Caco-2 (cell line): ENCODE measurements around the gene E2F8. TPM values are rescaled to one million over a fixed set of nuclear protein-coding genes. Genes with fewer than 3 reads are reported as not detected.
"Not testable (repeated sequence)": the region's sequence is repeated elsewhere in the genome, so short reads cannot be mapped to it uniquely, and the experiment has no call there.

Source experiments
- BruUV-seq: library from RNA; stranded (reverse); fragments of 400-500 nt; replicated peaks from 2 replicates; lab custom pipeline; 2021; lab: Mats Ljungman, UMichigan
- CTCF ChIA-PET: fragments of 300-600 bp; sonication (Branson Sonifier 250); formaldehyde crosslinking; loops from one replicate; lab custom pipeline; 2022; ENCODE audit warnings: antibody characterized with exemption; lab: Charles Lee
- POLR2A ChIA-PET: fragments of 300-600 bp; sonication (Branson Sonifier 250); formaldehyde crosslinking; loops from one replicate; lab custom pipeline; 2022; ENCODE audit warnings: antibody characterized with exemption; lab: Charles Lee
- DNase-seq, 2 experiments: peaks; one replicate each; pipeline versions ENCODE4 v3.0.0 to v3.0.0-alpha.2; 2020 to 2022
- H3K27me3 ChIP-seq: replicated peaks from 2 replicates; pipeline ENCODE4 v1.6.0; 2011; ENCODE audit warnings: low read length; ENCODE audit not compliant: control insufficient read depth, insufficient read depth
- H3K36me3 ChIP-seq: 2 replicates; pipeline ENCODE4 v1.5.1; 2011; ENCODE audit warnings: low read length; ENCODE audit not compliant: control insufficient read depth, insufficient read depth
- H3K4me1 ChIP-seq: fragments of 250-450 bp; sonication (Bioruptor Pico); 2 replicates; pipeline ENCODE4 v1.5.1; 2020; ENCODE audit warnings: mild to moderate bottlenecking
- H3K4me3 ChIP-seq: 2 replicates; pipeline ENCODE4 v1.5.1; 2011; ENCODE audit warnings: low read depth, mild to moderate bottlenecking, control low read depth, low read length
- H3K9me3 ChIP-seq: fragments of 250-450 bp; sonication (Bioruptor Pico); 2 replicates; pipeline ENCODE4 v1.5.1; 2020; ENCODE audit warnings: mild to moderate bottlenecking, moderate library complexity
- H3K27ac Mint-ChIP-seq: one replicate; pipeline ENCODE4 v1.8.0; 2022; ENCODE audit warnings: mixed read lengths; ENCODE audit not compliant: unreplicated experiment
- H3K27me3 Mint-ChIP-seq: one replicate; pipeline ENCODE4 v1.8.0; 2022; ENCODE audit warnings: mixed read lengths; ENCODE audit not compliant: insufficient read depth, unreplicated experiment
- H3K36me3 Mint-ChIP-seq: one replicate; pipeline ENCODE4 v1.8.0; 2022; ENCODE audit warnings: mild to moderate bottlenecking, mixed read lengths; ENCODE audit not compliant: insufficient read depth, unreplicated experiment
- H3K4me1 Mint-ChIP-seq: one replicate; pipeline ENCODE4 v1.8.0; 2022; ENCODE audit warnings: low read depth, mixed read lengths; ENCODE audit not compliant: unreplicated experiment
- H3K4me3 Mint-ChIP-seq: one replicate; pipeline ENCODE4 v1.8.0; 2022; ENCODE audit warnings: mild to moderate bottlenecking, moderate library complexity, mixed read lengths; ENCODE audit not compliant: unreplicated experiment
- H3K9me3 Mint-ChIP-seq: one replicate; pipeline ENCODE4 v1.8.0; 2022; ENCODE audit warnings: mixed read lengths; ENCODE audit not compliant: unreplicated experiment
- intact Hi-C: fragments of 100-400 bp; cut with micrococcal nuclease; formaldehyde crosslinking; loops from one replicate; pipeline ENCODE4 v1.10.0; 2022; ENCODE audit not compliant: unreplicated experiment
- total RNA-seq: library from RNA; stranded (reverse); gene quantifications from 2 replicates; pipeline ENCODE4 v1.2.3, GENCODE V29; 2022
- TF ChIP-seq, protein P1 (sequence below), 2 experiments: fragments of 200-600 bp in 1 of 2; IDR thresholded peaks; 1 replicate in 1 of 2; 2 replicates in 1 of 2; pipeline versions ENCODE4 v1.5.1 to v1.8.0; 2011 to 2022; ENCODE audit warnings: antibody characterized with exemption in 1 of 2, control low read depth in 1 of 2, inconsistent platforms in 1 of 2, low read depth in 1 of 2, low read length in 1 of 2, mild to moderate bottlenecking in 1 of 2, moderate library complexity in 1 of 2; ENCODE audit not compliant: insufficient read depth in 1 of 2, severe bottlenecking in 1 of 2, unreplicated experiment in 1 of 2

E2F8 gene
- total RNA-seq, 1 experiment from 2014 or later: 38.1 TPM

DNA sequence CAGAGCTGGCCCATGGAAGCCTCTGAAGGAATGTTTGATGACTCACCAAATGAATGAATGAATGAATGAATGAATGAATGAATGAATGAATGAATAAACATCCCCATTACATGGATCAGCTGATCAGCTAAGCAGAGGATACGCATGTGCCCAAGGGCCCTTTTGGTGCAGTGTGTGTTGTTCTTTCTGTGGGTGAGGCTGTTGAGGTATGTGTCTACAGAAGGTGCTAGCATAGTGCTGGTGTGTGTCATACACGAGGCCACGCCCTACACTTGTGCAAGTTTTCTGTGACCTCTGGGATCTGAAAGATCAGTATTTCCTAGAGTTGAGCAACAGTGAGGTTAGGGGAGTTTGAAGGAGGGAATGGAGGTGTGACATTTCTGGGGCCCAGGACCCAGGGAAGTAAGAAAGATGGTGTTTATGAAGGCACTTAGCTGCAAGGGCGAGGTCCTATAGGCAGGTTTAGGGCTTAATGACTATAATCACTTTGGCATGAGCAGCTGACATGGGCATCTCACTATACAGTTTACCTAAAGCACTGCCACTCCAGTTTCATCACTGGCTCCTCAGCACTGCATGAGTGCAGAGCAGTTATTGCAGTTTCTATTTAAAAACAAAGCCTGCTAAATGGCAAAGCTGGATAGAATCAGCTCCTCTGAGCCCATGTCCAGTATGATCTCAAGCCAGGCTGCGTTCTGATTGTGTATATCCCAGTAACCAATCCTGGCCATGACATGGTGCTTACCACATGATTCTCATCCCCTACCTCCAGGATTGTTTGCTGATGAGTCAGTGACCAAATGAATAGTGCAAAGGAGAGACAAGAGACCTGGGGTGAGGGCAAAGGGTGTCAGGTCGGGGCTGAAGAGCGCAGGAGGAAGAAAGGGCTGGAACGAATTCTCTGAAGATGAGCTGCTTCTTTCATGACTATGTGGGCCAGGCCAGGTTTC is 36.4 kb upstream of the E2F8 start:
- H3K36me3 Mint-ChIP-seq: no peaks in the 10 kb centered on the region
- peak overlapping the region; percentile 37 for H3K27ac Mint-ChIP-seq
- TF ChIP-seq, protein P1, sequence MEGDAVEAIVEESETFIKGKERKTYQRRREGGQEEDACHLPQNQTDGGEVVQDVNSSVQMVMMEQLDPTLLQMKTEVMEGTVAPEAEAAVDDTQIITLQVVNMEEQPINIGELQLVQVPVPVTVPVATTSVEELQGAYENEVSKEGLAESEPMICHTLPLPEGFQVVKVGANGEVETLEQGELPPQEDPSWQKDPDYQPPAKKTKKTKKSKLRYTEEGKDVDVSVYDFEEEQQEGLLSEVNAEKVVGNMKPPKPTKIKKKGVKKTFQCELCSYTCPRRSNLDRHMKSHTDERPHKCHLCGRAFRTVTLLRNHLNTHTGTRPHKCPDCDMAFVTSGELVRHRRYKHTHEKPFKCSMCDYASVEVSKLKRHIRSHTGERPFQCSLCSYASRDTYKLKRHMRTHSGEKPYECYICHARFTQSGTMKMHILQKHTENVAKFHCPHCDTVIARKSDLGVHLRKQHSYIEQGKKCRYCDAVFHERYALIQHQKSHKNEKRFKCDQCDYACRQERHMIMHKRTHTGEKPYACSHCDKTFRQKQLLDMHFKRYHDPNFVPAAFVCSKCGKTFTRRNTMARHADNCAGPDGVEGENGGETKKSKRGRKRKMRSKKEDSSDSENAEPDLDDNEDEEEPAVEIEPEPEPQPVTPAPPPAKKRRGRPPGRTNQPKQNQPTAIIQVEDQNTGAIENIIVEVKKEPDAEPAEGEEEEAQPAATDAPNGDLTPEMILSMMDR (IDR thresholded peaks at IDR 0.05; ENCODE audit: insufficient read depth in 1 of 2, low read depth in 1 of 2, low read length in 1 of 2, severe bottlenecking in 1 of 2, unreplicated experiment in 1 of 2): no peak
- peak; percentile 81 to 89 for DNase-seq
- peaks cover 28% of the 10 kb centered on the region for H3K4me1 ChIP-seq
- BruUV-seq: no TSS peak
- H3K4me3 Mint-ChIP-seq: peak overlapping the region; percentile 17
- no peaks in the 10 kb centered on the region for H3K36me3 ChIP-seq
- intact Hi-C loops: loop anchor here (1.0 kb wide), 1 partner anchor 35 kb away; no protein-coding TSS in a partner anchor
- ChIA-PET CTCF (interaction anchor here (0.6 to 1.8 kb wide), 2 partner anchors 17 to 546 kb away, joined by 3 to 5 read pairs; no protein-coding TSS in a partner anchor), POLR2A (no interaction called here)
- H3K9me3 Mint-ChIP-seq: no peaks in the 10 kb centered on the region
- H3K4me1 Mint-ChIP-seq: peaks cover 17% of the 10 kb centered on the region
- no peaks in the 10 kb centered on the region for H3K27me3 Mint-ChIP-seq
- H3K27me3 ChIP-seq: no peaks in the 10 kb centered on the region
- no peak overlapping the region for H3K4me3 ChIP-seq
- H3K9me3 ChIP-seq: no peaks in the 10 kb centered on the region

DNA sequence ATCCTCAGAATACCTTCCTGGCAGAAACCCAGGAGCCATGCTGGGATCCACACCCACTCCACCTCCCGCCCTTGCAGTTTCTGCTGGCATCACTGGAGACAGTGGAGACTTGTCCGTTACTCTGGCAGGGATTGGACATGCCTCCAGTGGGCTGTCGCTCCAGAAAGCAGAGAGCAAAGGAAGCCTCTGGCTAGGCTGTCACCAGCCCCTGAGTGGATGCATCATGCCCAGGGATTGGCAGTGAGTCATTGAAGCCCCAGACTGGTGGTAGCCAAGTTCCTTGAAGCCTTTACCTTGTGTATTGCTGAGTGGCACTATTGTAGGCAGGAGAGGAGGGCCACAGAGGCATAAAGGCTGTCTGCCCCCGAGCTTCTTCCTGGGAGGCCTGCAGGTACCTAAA is 34.8 kb upstream of the E2F8 start:
- Mint-ChIP-seq H3K36me3 (no peaks in the 10 kb centered on the region), H3K4me1 (peaks cover 17% of the 10 kb centered on the region), H3K4me3 (no peak overlapping the region), H3K27me3 (no peaks in the 10 kb centered on the region), H3K27ac (no peak overlapping the region), H3K9me3 (no peaks in the 10 kb centered on the region)
- peaks cover 28% of the 10 kb centered on the region for H3K4me1 ChIP-seq
- ChIA-PET CTCF (no interaction called here), POLR2A (no interaction called here)
- TF ChIP-seq, protein P1 (IDR thresholded peaks at IDR 0.05; ENCODE audit: insufficient read depth in 1 of 2, low read depth in 1 of 2, low read length in 1 of 2, severe bottlenecking in 1 of 2, unreplicated experiment in 1 of 2): no peak
- no peaks in the 10 kb centered on the region for H3K9me3 ChIP-seq
- H3K36me3 ChIP-seq: no peaks in the 10 kb centered on the region
- no TSS peak for BruUV-seq
- intact Hi-C loops: no loop called here
- DNase-seq: no peak
- no peak overlapping the region for H3K4me3 ChIP-seq
- H3K27me3 ChIP-seq: no peaks in the 10 kb centered on the region

DNA sequence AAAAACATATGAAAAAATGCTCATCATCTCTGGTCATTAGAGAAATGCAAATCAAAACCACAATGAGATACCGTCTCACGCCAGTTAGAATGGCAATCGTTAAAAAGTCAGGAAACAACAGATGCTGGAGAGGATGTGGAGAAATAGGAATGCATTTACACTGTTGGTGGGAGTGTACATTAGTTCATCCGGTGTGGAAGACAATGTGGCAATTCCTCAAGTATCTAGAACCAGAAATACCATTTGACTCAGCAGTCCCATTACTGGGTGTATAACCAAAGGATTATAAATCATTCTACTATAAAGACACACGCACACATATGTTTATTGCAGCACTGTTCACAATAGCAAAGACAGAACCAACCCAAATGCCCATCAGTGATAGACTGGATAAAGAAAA is 32.5 kb upstream of the E2F8 start:
- peaks cover 24% of the 10 kb centered on the region for H3K4me1 ChIP-seq
- H3K27ac Mint-ChIP-seq, H3K4me3 ChIP-seq, H3K9me3 Mint-ChIP-seq, H3K27me3 ChIP-seq, POLR2A ChIA-PET, intact Hi-C loops, BruUV-seq, DNase-seq, H3K36me3 Mint-ChIP-seq, H3K4me3 Mint-ChIP-seq, CTCF ChIA-PET, H3K36me3 ChIP-seq, H3K9me3 ChIP-seq, H3K27me3 Mint-ChIP-seq: not testable (repeated sequence)
- peaks cover 16% of the 10 kb centered on the region for H3K4me1 Mint-ChIP-seq
